Right cardiac atrium (tissue), 5 donors: ENCODE data around the gene TMEM120B. TPM values are rescaled to one million over a fixed set of nuclear protein-coding genes. Genes with fewer than 3 reads are reported as not detected.
"Not testable (repeated sequence)": the region's sequence is repeated elsewhere in the genome, so short reads cannot be mapped to it uniquely, and the experiment has no call there.

ENCODE experiments used
- ATAC-seq, 2 donors: fragments of 200-7000 bp; cut with Tn5 transposase; one replicate each; pipeline versions ENCODE4 v1.8.0 to v1.9.1; 2020; ENCODE audit warnings: moderate library complexity in 2 of 2, mild to moderate bottlenecking in 1 of 2
- DNase-seq, 3 donors: peaks; one replicate each; pipeline ENCODE4 v3.0.0-alpha.2; 2020
- H3K27ac ChIP-seq: one replicate; pipeline ENCODE4 v1.5.1; 2013; ENCODE audit warnings: mild to moderate bottlenecking, low read length, control low read depth, moderate library complexity
- H3K27me3 ChIP-seq: one replicate; pipeline ENCODE4 v1.6.1; 2013; ENCODE audit not compliant: control insufficient read depth, insufficient read depth
- H3K4me1 ChIP-seq: one replicate; pipeline ENCODE4 v1.6.1; 2013; ENCODE audit warnings: low read length; ENCODE audit not compliant: control insufficient read depth, insufficient read depth
- H3K4me3 ChIP-seq: one replicate; pipeline ENCODE4 v1.5.1; 2013; ENCODE audit warnings: low read length, control low read depth
- H3K9me3 ChIP-seq: one replicate; pipeline ENCODE4 v1.6.1; 2013; ENCODE audit warnings: low read length; ENCODE audit not compliant: control insufficient read depth
- WGBS: extraction: QIAGEN DNeasy Blood & Tissue Kit; methylation state at CpG from one replicate; pipeline ENCODE4 v1.1.7; 2013; 5-methylcytosine and 5-hydroxymethylcytosine counted together
- intact Hi-C, 4 donors: fragments of 100-400 bp; cut with DNase I; formaldehyde crosslinking; loops; one replicate each; pipeline versions ENCODE4 v1.11.0 to v1.14.0; 2022 to 2023
- long read RNA-seq, 4 donors: library from polyadenylated mRNA; unstranded; transcript quantifications; one replicate each; pipeline ENCODE4 v2.0.0, GENCODE V29; 2020 to 2021
- polyA plus RNA-seq: library from polyadenylated mRNA; stranded (reverse); fragments of 200-250 nt; gene quantifications from one replicate; pipeline ENCODE4 v1.2.3, GENCODE V29; 2013
- total RNA-seq, 4 donors: library from RNA; stranded (reverse); fragmentation: NEBNext Ultra II Directional; extraction: Animal tissue kit (Norgen Biotek cat#: 25700); gene quantifications; one replicate each; pipeline ENCODE4 v1.2.1, GENCODE V29; 2021
- donor health status: healthy with polysubstance abuse.
- donor health status: DM: no; HTN: yes; CAD: no.
- donor health status: DM: no; HTN: no; CAD: no.
- donor health status: DM: no; HTN: yes; CAD: no; lungs with severe emphysema.
- donor health status: DM: yes; HTN: yes; CAD: no.

The TMEM120B gene
- total RNA-seq, result 1 to 10 TPM; 5.9 to 7.6 (median 7.1) TPM
- 5.8 TPM for polyA plus RNA-seq
- long read RNA-seq, donor 1, full-length matches to known transcripts, result 4 of 17 reads
- long read RNA-seq, donor 1, partial matches to known transcripts, result 1 of 17 reads
- long read RNA-seq, donor 1, other reads (novel, unspliced or antisense), result 12 of 17 reads
- long read RNA-seq, donor 2, full-length matches to known transcripts, result 1 of 9 reads
- long read RNA-seq, donor 2, partial matches to known transcripts, result 1 of 9 reads
- long read RNA-seq, donor 2, other reads (novel, unspliced or antisense), result 7 of 9 reads
- long read RNA-seq, donor 3, full-length matches to known transcripts, result 2 of 12 reads
- long read RNA-seq, donor 3, partial matches to known transcripts, result 2 of 12 reads
- long read RNA-seq, donor 3, other reads (novel, unspliced or antisense), result 8 of 12 reads
- long read RNA-seq, donor 4, full-length matches to known transcripts, result 2 of 6 reads
- long read RNA-seq, donor 4, partial matches to known transcripts, result 2 of 6 reads
- long read RNA-seq, donor 4, other reads (novel, unspliced or antisense), result 2 of 6 reads

DNA sequence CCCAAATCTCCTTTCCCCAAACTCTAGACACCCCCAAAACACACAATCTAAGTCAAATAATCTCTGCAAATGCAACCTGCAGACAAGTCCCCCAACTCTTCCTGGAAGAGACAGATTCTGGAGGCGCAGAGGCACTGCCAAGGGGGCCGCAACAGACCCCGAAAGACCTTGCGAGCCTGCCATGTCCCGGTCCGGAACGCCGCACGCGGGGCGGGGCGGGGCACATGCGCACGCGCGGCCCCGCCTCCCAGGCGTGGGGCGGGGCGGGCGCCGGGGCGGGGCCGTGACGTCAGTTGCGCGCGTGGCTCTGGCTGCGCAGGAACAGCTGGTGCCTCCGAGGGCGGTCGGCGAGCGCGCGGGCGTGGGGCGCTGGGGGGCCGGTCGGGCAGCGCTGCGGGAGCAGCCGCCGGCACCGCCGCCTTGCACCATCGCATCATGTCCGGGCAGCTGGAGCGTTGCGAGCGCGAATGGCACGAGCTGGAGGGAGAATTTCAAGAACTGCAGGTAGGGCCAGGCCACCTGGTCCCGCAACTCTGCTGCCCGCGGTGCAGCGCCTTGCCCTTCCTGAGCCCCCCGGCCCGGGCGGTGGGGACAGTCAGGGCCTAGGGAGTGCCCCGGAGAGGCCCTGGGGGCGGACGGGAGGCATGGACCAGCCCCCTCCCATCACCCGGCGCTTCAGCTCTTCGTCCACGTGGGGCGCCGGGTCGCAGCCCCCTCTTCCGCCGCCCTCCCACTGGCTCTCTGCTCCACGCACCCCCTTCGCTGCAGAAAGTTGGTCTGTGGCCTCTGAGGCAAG, at the start of gene TMEM120B:
TSS of gene TMEM120B (plus strand) at position 292 of the 796 bp plus-strand sequence. CDS start at position 436, 144 bp downstream.
- peaks cover 4% of the 10 kb centered on the region for H3K4me1 ChIP-seq
- DNase-seq (peak; percentile 86 to 95 (median 93)), ATAC-seq (peak; percentile 94 to 96)
- peak within 1 kb of the TSS; percentile 92 for H3K27ac ChIP-seq
- intact Hi-C loops, result no loop called here
- H3K9me3 ChIP-seq, result no peaks in the 10 kb centered on the region
- peak within 1 kb of the TSS; percentile 64 for H3K4me3 ChIP-seq
- H3K27me3 ChIP-seq, result no peaks in the 10 kb centered on the region
- WGBS, result under 1% methylated on average over 74 of the region's 74 CpGs

GRCh38 chr12:121663610-121663929, 49.0 kb upstream of the TMEM120B start:
- ATAC-seq (no peak), DNase-seq (no peak)
- 68% methylated on average over 3 of the region's 3 CpGs for WGBS
- no peaks in the 10 kb centered on the region for H3K9me3 ChIP-seq
- intact Hi-C loops, result no loop called here
- no peaks in the 10 kb centered on the region for H3K4me1 ChIP-seq
- H3K27ac ChIP-seq, result no peak overlapping the region
- H3K27me3 ChIP-seq, result no peaks in the 10 kb centered on the region
- no peak overlapping the region for H3K4me3 ChIP-seq

DNA sequence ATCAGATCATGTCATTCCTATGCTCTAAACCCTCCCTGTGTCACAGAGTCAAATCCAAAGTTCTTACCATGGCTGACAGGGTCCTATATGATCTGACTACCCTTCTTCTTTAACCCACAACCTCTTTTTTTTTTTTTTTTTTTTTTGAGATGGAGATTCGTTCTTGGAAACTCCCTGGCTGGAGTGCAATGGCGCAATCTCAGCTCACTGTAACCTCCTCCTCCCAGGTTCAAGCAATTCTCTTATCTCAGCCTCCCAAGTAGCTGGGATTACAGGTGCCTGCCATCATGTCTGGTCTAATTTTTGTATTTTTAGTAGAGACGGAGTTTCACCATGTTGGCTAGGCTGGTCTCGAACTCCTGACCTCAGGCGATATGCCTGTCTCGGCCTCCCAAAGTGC, 45.7 kb upstream of the TMEM120B start:
- not testable (repeated sequence) for H3K9me3 ChIP-seq, DNase-seq, H3K4me3 ChIP-seq, H3K27me3 ChIP-seq, H3K27ac ChIP-seq, H3K4me1 ChIP-seq, ATAC-seq
- intact Hi-C loops, result loop anchor here in 2 of 4 donors (5.0 kb wide), 2 partner anchors 40 to 115 kb away; partner anchors contain the start of gene ORAI1 (in 1 of the 2)
- WGBS, result 83% methylated on average over 6 of the region's 6 CpGs

- Histone ChIP-seq H3K4me1 (peaks cover 2% of the 10 kb centered on the region), H3K4me3 (no peak overlapping the region), H3K27me3 (no peaks in the 10 kb centered on the region), H3K27ac (no peak overlapping the region), H3K9me3 (no peaks in the 10 kb centered on the region)
- 79% methylated on average over 18 of the region's 18 CpGs for WGBS
- no peak for ATAC-seq
- DNase-seq, result peak in 1 of 3 donors; percentile 67
- intact Hi-C loops, result loop anchor here in 2 of 4 donors (5.0 kb wide), 2 partner anchors 42 to 117 kb away; partner anchors contain the start of gene ORAI1 (in 1 of the 2)
Observed at GRCh38 chr12:121668750-121669520, 43.6 kb upstream of the TMEM120B start.

GRCh38 chr12:121669521-121669900, 43.0 kb upstream of the TMEM120B start, which contains the start of gene MORN3:
TSS of gene MORN3 (minus strand) at chr12:121669654. CDS start at chr12:121669483, 171 bp downstream.
- no peak within 1 kb of the TSS for H3K4me3 ChIP-seq
- H3K27me3 ChIP-seq, result no peaks in the 10 kb centered on the region
- peaks cover 2% of the 10 kb centered on the region for H3K4me1 ChIP-seq
- DNase-seq (no peak), ATAC-seq (no peak)
- no peak within 1 kb of the TSS for H3K27ac ChIP-seq
- no peaks in the 10 kb centered on the region for H3K9me3 ChIP-seq
- intact Hi-C loops, result loop anchor here in 2 of 4 donors (5.0 kb wide), 2 partner anchors 42 to 117 kb away; partner anchors contain the start of gene ORAI1 (in 1 of the 2)
- 98% methylated on average over 5 of the region's 5 CpGs for WGBS

- WGBS, result 67% methylated on average over 12 of the region's 12 CpGs
- H3K27me3 ChIP-seq, result no peaks in the 10 kb centered on the region
- DNase-seq (peak in 1 of 3 donors; percentile 56), ATAC-seq (peak; percentile 28 to 31)
- peaks cover 2% of the 10 kb centered on the region for H3K4me1 ChIP-seq
- intact Hi-C loops, result loop anchor here in 1 of 4 donors (5.0 kb wide), 1 partner anchor 121 kb away; no protein-coding TSS in a partner anchor
- H3K4me3 ChIP-seq, result no peak overlapping the region
- no peak overlapping the region for H3K27ac ChIP-seq
- H3K9me3 ChIP-seq, result no peaks in the 10 kb centered on the region
Observed at GRCh38 chr12:121673013-121673511, 39.5 kb upstream of the TMEM120B start.

- WGBS, result 92% methylated on average over 5 of the region's 5 CpGs
- Histone ChIP-seq H3K4me1 (peaks cover 2% of the 10 kb centered on the region), H3K9me3 (no peaks in the 10 kb centered on the region), H3K27ac (no peak overlapping the region), H3K27me3 (no peaks in the 10 kb centered on the region), H3K4me3 (no peak overlapping the region)
- no peak for DNase-seq
- intact Hi-C loops, result no loop called here
- ATAC-seq, result no peak
Observed at GRCh38 chr12:121676190-121676589, 36.4 kb upstream of the TMEM120B start.

DNA sequence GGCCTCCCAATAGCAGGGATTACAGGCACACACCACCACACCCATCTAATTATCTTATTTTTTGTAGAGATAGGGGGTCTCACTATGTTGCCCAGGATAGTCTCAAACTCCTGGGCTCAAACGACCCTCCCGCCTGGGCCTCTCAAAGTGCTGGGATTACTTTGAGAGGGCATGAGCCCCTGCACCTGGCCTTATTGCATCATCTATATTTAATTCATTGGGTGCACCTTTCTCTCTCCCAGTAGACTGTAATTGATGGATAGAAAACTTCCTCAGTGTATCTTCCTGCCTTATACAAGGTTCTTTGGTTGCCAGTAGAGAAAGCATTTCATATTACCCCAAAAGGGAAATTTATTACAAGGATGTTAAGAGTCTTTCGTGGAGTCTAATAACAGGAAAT, 34.2 kb upstream of the TMEM120B start:
- intact Hi-C loops, result no loop called here
- DNase-seq, result no peak
- Histone ChIP-seq H3K27ac (no peak overlapping the region), H3K27me3 (no peaks in the 10 kb centered on the region), H3K9me3 (no peaks in the 10 kb centered on the region), H3K4me1 (no peaks in the 10 kb centered on the region), H3K4me3 (no peak overlapping the region)
- ATAC-seq, result no peak
- 78% methylated on average over 3 of the region's 3 CpGs for WGBS

DNA sequence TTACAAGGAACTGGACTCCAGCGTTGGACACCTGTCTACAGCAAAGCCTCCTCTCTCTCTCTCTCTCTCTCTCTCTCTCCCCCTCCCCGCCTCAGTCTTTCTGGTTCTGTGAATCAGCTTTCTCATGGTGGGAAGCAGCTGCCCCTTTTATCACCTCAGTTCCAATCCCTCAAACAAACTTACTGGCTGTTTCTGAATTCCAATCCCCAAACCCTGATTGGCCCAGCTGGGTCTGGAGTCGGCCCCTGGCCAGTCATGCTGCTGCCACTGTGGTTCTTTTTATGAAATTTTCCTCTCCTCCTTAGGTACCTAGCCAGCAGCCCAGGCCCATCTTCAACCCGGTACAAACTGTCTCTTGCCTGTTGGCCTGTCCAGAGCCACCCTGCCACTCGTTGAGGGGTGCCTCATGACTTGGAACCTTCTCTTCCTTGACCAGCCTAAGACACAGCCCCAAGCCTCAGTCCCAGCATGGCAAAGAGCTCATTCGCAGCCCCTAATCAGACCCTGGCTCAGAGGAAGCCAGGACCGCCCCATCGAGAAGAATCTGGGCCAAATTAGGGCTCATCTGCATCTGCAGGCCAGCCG, 33.7 kb upstream of the TMEM120B start:
- H3K9me3 ChIP-seq, result no peaks in the 10 kb centered on the region
- intact Hi-C loops, result no loop called here
- 69% methylated on average over 9 of the region's 9 CpGs for WGBS
- no peak for ATAC-seq
- H3K4me3 ChIP-seq, result no peak overlapping the region
- no peaks in the 10 kb centered on the region for H3K27me3 ChIP-seq
- H3K4me1 ChIP-seq, result no peaks in the 10 kb centered on the region
- DNase-seq, result no peak
- H3K27ac ChIP-seq, result no peak overlapping the region
